Stimulated activated naive CD4-positive, alpha-beta T cell (primary cell): ENCODE measurements around the gene GPR139.

Experiments used
- DNase-seq, 6 experiments: peaks; one replicate each; lab custom pipeline; 2025; lab: John Stamatoyannopoulos, UW

The GPR139 gene

GRCh38 chr16:20073203-20074098 is at the start of gene GPR139:
TSS of gene GPR139 (minus strand) at chr16:20073890. CDS start at chr16:20073616, 274 bp downstream.
- no peak for DNase-seq

GRCh38 chr16:20122011-20122410 is 48.3 kb upstream of the GPR139 start:
- no peak for DNase-seq

GRCh38 chr16:20114356-20114755 is 40.7 kb upstream of the GPR139 start:
- no peak for DNase-seq

- DNase-seq: no peak
Measured at GRCh38 chr16:20111143-20111542, 37.5 kb upstream of the GPR139 start.

GRCh38 chr16:20107083-20107482 is 33.4 kb upstream of the GPR139 start:
- DNase-seq: no peak

GRCh38 chr16:20104563-20105183 is 31.0 kb upstream of the GPR139 start:
- no peak for DNase-seq

GRCh38 chr16:20102521-20102920 is 28.8 kb upstream of the GPR139 start:
- no peak for DNase-seq

- no peak for DNase-seq
Measured at GRCh38 chr16:20102021-20102420, 28.3 kb upstream of the GPR139 start.

- no peak for DNase-seq
Measured at GRCh38 chr16:20099375-20099774, 25.7 kb upstream of the GPR139 start.

GRCh38 chr16:20094157-20094556 is 20.5 kb upstream of the GPR139 start:
- no peak for DNase-seq

- no peak for DNase-seq
Measured at GRCh38 chr16:20089246-20089965, 15.7 kb upstream of the GPR139 start.

- no peak for DNase-seq
Measured at GRCh38 chr16:20084624-20085226, 11.0 kb upstream of the GPR139 start.

GRCh38 chr16:20079106-20079505 is 5.4 kb upstream of the GPR139 start:
- no peak for DNase-seq

GRCh38 chr16:20075243-20075642 is 1.6 kb upstream of the GPR139 start:
- DNase-seq: no peak

GRCh38 chr16:20074099-20074991 is 655 bp upstream of the GPR139 start:
- DNase-seq: no peak

GRCh38 chr16:20072874-20073202 is 852 bp downstream of the GPR139 start:
- no peak for DNase-seq

- no peak for DNase-seq
Measured at GRCh38 chr16:20072146-20072873, 1.4 kb downstream of the GPR139 start.

GRCh38 chr16:20064931-20065330 is 8.8 kb downstream of the GPR139 start:
- no peak for DNase-seq

GRCh38 chr16:20064520-20064919 is 9.2 kb downstream of the GPR139 start:
- no peak for DNase-seq

GRCh38 chr16:20061132-20061531 is 12.6 kb downstream of the GPR139 start:
- no peak for DNase-seq

GRCh38 chr16:20056436-20056835 is 17.3 kb downstream of the GPR139 start:
- DNase-seq: no peak
